Activated CD4-positive, alpha-beta T cell treated with anti-CD3 and anti-CD28 coated beads, Interleukin-2, amount 50 U/mL, for 1 hour (primary cell): ENCODE results near the gene ANKS6.

Experiments used
- DNase-seq: peaks from one replicate; pipeline ENCODE4 v3.0.0-alpha.2; 2020

The ANKS6 gene

DNA sequence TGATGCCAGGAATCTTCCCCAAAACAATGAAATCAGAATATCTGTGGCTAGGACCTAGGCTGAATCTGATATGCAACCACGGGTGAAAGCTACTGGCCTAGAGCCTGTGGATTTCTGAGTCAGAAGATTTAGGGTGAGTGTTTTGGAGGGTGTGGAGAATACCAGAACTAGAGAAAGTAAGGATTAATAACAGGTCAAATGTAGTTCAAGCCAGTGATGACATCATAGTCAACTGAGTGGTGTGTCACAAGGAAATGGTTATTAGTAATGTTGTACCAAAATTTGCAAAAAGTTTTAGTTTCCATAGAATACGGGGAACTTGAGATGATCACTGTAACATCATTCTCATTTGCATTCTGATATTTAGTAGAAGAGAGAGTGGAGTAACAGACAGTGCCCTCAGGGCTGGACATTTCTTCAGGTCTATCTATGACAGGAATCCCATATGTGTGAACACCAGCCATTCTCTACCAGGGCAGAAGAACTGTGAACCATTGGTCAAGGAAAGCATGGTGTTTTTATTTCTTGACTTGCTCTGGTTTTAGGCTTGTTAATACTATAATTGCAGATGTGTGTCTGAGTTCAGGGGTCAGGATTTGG is 14.8 kb upstream of the ANKS6 start:
- DNase-seq = no peak

DNA sequence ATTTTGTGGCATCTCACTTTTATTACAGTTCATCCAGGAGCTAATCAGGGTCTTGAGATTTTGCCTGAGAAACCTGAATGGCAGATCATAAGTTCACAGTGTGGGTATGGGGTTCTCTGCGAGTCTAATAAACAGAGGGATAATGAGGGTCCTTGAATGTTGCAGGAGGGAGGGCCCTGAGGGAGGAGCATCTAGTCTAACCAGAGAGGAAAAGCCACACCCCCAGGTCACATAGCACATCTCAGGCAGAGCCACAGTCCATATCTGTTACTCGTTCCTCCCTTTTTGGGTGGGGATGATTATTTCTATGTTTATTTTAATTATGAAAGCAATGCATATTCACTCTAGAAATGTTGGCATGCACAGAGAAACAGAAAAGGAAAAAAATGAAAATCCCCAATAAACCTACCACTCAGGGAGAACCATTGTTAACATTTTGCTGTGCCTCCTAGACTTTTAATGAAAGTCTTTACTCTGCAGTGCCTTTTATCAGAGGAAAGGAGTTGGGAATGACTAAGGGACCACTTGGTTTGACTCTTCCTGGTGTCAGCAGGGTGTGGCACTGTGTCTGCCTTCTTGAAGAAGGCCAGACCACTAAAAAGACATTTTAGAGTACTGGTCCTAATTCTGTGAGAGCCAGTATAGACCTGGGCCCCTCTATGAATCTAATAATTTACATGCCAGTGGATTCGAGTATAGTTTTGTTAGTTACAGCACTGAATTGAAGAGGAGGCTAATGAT is 13.9 kb upstream of the ANKS6 start:
- no peak for DNase-seq

DNA sequence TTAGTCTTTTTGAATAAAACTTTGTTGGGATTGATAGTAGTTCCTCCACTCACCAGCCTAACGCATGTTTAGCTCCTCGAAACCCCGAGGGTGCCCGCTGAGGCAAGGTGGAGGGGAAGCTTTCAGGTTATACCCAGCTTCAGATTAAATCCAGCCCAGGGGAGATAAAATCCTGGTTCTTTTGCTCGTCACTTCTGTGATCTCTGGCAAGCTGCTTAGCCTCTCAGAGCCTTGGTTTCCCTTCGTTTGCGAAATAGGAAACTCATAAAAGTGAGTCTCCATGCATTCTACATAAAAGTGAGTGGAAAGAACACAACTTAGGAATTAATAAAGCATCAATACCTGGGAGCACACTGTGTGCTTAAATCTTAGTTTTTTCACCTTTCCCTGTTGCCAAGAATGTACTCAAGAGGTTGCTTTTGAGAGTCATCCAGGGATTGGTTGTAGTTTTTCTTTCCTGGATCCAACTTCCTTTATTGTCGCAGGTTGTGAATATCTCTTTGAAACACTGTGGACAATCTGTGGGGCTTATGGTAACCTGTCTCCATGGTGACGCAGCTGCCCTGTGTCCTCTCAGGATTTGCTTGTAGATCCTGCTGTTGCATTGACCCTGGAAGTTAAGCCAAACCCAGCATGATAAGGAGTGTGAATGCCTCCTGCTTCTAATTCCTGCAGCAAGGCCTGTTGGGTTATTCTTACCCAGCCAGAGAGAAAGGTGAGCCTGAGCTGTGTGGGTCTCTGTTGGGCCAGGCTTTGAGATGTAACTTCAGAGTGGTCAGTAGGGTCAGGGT is 13.2 kb upstream of the ANKS6 start:
- no peak for DNase-seq

DNA sequence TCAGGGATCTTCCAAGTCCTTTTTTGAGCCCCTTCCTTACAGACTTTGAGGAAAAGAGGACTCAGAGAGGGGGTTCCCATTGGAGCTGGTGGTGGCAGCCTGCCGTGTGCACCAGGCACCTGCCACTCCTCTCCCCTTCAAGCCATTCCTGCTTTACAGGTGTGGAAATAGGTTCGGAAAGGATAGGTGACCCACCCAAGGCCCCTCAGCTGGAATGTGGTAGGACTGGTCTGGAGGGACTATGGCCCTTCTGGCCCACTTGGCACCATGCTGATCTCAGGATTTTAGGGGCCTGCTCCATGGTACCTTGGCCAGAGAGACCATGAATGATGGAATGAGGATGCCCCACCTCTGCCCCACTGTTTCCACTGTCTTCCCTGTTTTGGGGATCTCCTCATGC is 12.5 kb upstream of the ANKS6 start:
- no peak for DNase-seq

DNA sequence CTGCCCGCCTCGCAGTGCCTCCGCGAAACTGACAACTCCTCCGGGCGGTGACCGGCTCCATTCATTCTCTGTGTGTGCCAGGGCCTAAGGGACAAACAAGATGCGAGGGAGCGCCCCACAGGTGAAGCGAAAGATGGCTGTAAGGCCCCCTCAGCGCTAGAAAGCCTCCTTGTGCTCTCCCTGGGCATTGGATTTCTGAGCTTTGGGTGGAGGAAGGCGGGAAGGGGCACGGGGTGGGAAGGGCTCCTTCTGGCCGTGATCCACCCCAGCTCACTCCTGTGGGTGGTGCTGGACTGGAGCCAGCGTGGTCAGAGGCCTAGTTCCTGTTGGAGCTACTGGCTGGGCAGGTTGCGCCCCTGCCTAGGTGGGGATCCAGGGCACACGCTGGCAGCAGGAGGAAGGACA is 12.1 kb upstream of the ANKS6 start:
- no peak for DNase-seq

DNA sequence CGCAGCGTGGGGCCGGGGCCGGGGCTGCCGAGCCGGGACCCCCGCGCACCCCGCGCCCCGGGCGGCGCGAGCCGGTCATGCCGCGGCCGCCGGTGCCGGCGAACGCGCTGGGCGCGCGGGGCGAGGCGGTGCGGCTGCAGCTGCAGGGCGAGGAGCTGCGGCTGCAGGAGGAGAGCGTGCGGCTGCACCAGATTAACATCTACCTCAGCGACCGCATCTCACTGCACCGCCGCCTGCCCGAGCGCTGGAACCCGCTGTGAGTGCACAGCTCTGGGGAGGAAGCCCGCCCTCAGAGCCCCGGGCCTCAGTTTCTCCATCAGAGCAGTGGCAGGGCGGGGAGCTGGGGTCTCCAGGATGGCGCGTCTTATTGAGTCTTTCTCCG is 11.4 kb upstream of the ANKS6 start:
- DNase-seq = no peak

DNA sequence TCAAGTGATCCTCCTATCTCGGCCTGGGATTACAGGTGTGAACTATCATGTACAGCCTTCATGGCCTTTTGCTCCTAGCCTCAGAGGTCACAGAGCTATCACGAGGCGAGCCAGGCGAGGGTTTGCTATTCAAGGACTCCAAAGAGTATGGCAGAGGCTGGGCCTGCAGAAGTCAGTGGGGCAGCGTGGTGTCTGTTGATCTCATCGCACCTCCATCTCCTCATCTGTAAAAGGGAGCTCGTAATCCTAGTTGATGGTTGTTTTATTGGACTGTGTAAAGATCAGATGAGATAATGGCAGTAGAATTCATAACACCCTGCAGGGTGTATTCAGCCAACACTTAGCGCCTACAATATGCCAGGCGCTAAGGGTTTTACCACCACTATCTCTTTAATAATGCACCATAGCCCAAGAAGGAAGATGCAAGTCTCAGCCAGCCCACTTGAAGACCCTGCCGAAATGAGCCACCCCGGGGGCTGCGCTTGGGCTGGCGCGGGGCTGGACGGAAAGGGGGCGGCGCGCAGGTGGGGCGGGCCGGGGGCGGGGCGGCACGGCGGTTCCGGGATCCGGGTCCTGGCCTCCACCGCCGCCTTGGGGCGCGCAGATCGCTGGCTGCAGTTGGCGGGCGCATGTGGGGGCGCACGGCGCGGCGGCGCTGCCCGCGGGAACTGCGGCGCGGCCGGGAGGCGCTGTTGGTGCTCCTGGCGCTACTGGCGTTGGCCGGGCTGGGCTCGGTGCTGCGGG is 10.9 kb upstream of the ANKS6 start, which contains the start of gene GALNT12:
GALNT12 (plus strand) TSS at position 601 of the 744 bp plus-strand sequence; CDS start at position 630, 29 bp downstream.
- peak; percentile 45 for DNase-seq

DNA sequence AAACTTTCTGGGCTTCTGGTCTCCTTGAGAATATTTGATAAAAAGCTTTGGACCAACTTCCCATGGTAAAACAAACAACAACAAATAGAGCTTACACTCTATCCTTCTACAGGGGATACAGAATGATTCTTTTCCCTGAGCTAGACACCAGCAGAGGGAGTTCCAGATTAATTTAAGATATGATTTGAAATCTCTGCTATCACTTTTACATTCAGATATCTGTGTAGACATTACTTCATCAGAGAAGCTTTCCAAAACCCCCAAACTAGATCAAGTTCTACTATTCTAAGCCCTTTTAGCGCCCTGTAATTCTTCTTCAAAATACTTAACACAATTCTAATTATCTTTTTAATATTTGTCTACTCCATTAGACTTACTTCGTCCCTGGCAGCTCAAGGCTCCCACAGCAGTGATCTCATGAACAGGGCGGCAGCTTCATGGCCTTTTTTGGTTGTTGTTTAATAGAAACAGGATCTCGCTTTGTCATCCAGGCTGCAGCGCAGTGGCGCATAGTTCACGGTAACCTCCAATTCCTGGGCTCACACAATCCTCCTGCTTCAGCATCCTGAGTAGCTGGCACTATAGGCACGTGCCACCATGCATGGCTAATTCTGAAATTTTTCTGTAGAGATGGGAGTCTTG is 10.2 kb upstream of the ANKS6 start:
- no peak for DNase-seq

DNA sequence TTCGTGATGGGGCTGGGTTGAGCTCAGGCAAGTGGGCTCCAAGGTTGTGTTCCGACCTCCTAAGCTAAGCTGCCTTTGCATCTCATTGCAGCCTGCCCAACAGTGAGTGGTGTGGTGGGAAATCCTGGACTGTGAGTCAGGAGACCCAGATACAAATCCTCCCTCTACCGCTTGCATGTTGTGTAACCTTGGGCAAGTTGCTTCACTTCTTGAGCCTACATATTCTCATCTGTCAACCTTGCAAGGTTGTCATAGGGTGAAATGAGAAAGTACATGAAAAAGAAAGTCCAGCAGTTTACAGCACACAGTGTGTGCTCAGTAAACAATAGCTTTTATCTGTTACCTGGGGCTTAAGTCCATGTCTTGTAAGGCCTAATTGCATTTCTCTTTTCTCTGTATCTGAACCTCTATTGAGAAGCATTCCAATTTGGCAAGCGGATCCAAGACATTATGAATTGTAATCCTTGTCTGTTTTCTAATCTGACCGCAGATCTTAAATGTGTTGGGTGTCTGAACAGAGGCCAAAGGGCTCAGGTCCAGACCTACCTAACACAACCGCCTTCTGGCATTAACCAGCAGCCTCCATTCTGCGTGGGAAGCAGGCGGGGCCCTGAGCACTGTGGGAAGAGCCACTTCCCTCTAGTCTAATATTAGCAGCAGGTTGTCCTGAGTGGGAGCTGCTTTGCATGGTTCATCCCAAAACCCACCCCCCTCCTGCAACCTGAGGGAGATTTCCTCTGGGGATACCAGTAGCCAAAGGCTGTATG is 9.3 kb upstream of the ANKS6 start:
- DNase-seq = no peak

DNA sequence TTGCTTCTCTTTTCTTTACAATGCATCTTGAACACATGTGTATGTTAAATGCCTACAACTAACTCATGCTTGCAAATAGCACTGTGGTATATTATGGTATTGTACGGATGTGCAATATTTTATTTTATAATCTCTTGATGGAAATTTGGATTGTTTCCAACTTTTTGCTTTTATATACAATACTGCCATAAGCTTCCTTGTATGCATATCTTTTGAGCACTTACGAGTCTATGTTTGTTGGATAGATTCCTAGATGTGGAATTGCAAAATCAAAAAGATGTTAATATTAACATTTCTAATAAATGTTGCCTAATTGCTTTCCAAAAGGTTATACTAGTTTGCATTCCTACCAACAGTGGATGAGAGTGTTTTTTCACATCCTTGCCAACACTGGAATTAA is 7.7 kb upstream of the ANKS6 start:
- no peak for DNase-seq

DNA sequence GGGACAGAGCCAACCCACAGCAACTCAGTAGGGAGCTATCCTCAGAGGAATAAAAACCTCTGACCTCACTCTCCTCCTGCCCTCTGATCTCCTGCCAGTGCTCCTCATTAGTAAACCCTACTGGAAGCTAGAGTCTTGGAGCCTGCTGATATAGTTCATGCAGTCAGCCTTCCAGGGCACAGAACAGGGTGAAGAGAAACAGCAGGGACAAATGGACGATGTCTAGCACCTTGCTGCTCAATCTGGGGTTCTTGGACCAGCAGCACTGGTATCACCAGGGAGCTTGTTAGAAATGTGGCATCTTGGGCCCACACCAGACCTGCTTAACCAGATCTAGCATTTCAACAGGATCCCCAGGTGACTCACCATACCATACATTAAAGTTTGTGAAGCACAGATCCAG is 5.6 kb upstream of the ANKS6 start:
- no peak for DNase-seq

DNA sequence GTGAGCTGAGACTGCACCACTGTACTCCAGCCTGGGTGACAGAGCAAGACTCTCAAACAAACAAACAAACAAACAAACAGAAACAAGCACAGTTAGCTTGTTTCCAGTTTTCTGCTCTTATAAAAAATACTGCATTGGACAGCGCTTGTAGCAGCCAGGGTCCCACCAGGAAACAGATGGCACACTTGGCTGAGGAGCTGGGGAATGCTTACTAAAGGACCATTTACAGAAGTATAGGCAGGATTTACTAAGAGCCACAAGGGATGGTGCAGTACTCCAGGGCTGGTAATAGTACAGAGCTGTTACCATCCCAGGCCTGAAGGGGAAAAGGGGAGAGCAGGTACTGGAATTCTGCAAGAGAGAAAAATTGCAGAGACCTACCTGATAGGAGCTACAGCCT is 5.2 kb upstream of the ANKS6 start:
- no peak for DNase-seq

DNA sequence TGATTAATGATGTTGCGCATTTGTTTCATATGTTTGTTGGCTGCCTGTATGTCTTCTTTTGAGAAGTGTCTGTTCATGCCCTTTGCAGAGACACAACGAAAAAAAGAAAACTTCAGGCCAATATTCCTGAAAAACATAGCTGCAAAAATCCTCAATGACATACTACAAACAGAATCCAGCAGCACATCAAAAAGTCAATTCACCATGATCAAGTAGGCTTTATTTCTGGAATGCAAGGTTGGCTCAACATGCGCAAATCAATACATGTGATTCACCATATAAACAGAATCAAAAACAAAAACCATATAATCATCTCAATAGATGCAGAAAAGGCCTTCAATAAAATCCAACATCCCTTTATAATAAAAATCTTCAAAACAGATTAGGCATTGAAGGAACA is 1.9 kb upstream of the ANKS6 start:
- no peak for DNase-seq

DNA sequence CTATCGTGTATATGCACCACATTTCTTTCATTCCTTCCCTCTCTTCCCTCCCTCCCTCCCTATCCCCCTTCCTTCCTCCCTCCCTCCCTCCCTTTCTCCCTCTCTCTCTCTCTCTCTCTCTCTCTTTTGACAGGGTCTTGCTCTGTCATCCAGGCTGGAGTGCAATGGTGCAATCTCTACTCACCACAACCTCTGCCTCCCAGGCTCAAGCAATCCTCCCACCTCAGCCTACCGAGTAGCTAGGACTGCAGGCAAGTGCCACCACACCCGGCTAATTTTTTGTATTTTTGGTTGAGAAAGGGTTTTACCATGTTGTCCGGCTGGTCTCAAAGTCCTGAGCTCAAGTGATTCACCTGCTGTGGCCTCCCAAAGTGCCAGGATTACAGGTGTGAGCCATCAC is 1.1 kb upstream of the ANKS6 start:
- no peak for DNase-seq

DNA sequence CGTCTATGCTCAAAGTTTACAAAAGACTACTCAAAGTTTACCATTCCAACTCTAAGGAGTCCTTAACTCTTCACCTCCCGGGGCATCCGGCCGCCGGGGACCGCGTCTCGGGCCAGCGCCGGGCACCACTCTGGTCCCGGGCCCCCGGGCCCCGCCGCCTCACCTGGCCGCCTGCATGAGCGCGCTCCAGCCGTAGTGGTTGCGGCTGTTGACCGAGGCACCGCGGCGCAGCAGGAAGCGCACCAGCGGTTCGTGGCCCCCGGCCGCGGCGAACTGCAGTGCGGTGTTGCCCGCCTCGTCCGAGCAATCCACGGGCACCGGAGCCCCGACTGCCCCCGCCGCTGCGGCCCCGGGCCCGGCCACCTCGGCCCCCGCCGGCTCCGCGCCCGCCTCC is 388 bp downstream of the ANKS6 start:
- no peak for DNase-seq

DNA sequence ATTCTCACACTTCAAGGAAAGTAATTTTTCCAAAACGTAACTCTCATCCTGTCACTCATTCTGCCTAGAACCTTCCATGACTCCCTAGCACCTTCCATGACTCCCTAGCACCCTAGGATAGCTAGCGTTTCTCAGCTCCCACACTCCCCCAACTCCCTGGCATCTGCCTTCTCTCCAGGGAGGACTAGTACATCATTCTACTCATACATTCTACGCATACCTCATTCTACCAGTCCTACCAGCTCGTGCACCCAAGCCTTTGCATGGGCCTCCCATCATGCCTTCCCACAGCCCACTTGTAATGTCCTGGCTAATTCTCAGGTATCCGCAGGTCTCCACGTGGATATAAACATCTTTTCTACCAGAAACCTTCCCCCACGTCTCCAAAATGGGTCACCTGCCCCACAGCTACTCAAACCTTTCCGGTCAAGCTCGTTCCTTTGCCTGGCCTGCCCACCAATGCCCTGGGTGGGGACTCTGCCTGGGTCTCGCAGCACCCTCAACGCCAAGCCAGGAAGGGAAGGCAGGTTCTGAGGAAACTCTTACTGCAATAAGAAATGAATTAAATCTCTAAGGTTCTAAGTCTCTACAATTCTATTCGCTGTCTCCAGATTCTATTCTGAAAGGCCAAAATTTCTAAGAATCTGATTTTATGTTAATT is 930 bp downstream of the ANKS6 start:
- no peak for DNase-seq

DNA sequence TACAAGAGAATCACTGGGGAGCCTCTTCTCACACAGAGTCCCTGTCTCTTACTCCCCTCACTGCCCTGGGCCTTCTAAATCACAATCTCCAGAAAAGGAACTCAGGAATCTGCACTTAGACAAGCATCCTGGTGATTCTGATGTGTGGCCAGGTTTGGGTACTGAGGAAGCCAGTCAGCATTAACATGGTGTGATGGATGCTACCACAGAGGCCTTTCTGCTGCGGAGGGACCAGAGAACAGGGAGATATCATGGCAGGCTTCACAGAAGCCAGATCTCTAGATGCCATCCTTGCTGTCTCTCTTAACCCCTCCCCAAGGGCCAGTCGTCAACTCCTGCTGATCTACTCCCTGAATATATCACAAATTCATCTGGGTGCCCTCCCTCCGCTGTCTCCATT is 1.6 kb downstream of the ANKS6 start:
- DNase-seq = no peak

DNA sequence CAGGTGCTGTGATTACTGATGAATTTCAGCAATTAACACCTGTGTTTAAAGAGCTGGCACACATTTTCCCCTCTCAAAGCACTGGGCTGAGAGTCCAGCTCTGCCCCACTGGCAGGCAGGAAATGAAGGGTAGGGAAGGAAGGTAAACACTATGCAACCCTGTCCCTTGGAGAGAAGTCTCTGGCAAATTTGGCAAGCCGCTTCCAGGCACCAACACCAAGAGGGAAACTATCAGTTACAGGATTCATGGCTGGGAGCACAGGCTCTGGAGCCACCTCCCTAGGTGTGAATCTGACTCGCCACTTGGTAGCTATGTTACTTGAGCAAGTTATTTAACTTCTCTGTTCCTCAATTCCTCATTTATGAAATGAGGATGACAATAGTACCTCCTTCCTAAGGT is 3.3 kb downstream of the ANKS6 start:
- DNase-seq = no peak

DNA sequence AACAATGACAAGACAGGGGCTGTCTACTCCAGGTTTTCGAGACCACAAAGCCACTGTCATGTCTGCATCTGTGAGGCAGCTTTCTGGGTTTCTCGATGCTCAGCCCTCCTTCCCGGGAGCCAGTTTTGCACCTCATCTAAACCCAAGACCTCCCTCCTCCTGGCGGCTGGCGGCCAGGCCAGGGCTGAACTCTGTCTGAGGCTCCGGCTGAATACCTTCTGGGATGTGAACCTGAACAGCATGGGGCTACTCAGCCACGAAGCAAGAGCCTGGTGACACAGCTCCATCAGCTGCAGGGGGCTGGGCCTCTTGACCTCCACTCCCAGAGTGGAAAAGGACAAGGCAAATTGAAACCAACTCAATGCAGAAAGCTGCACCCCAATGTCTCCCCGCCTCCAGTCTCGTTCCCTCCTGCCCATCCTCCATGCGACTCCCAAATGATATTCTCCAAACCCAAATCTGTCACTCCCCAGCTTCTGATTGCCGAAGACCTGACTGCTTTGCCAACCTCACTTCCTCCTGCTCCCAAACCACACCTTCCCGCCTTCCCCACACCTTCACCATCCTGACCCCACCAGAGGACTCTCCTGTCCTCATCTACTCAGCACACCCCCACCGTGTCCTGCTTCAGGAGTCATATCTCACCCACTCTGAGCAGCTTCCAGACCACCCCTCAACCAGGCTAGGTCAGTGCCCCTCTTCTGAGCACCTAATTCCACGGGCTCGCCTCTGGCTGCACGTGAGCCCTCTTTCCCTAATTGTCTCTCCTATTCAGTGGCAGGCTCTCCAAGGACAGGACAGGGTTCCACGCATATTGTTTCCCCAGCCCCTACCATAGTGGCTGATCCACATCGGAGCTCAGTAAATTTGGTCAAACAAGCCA is 4.5 kb downstream of the ANKS6 start:
- no peak for DNase-seq

DNA sequence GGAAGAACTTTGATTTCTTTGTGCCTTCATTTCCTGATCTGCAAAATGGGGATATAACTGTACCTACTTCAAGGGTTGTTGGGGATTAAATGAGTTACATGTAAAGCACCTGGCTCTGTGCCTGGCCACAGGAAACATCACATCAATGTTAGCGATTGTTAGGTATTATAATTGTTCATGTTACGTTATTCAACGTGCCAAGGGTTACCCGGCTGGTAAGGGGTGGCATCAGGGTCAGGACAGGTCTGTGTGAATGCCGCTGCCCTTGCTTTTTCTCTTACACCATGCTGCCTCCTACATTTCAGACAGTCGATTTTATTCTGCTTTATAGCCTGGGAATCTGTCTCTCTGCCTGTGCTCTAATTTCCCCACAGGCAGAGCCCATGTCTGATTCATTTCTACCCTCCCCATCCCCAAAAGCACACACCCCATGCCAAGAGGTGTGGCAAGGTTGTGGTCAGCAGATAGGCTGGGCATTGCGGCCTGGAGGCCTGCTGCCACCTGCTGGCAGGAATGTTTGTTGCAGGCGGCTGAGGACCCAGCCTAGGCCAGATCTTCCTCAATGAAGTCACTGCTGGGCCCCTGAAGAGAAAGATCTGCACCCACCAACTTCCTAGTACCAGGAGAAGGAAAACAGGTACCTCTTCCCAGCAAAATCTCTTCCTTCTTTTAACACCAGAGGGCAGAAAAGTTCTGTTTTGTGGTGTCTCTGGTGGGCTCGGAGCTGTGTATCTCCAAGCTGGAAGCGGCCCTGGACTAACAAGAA is 5.3 kb downstream of the ANKS6 start:
- peak; percentile 52 for DNase-seq
